ENCODE data around the gene SLC13A3.

DNA sequence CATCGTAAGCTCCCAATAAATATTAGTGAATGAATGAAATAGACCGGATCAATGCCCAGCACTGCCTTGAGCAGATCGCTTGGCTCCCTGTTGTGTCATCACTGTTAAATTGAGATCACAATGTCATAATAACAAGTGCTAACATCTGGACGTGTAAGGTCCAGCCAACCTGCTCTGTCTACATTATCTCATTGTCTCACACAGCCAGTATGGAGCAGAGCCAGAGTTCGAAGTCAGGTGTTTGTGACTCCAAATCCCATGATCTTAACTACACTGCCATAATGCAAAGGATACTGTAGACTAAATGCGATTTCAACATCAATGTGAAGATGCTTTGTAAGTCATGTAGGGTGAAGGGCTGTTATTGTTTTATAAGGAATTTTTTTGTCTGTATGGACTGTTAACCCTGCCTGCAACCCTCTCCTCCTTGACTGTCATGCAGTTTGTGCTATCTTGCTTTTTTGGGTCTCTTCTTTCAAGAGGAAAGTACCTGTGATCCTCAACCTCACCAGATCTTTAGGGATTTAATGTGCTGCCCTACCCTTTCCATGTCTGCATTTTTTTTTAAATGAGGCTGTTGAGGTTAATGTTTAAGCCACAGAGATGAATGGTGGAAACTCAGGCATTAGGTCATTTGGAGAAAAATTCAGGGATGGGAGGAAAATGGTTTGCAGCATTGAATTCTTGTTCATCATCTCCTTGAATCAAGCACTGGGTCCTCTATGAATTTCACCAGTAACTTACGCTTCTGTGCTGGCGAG lies 51.9 kb downstream of the SLC13A3 start:
- TF ChIP-seq, protein P1, sequence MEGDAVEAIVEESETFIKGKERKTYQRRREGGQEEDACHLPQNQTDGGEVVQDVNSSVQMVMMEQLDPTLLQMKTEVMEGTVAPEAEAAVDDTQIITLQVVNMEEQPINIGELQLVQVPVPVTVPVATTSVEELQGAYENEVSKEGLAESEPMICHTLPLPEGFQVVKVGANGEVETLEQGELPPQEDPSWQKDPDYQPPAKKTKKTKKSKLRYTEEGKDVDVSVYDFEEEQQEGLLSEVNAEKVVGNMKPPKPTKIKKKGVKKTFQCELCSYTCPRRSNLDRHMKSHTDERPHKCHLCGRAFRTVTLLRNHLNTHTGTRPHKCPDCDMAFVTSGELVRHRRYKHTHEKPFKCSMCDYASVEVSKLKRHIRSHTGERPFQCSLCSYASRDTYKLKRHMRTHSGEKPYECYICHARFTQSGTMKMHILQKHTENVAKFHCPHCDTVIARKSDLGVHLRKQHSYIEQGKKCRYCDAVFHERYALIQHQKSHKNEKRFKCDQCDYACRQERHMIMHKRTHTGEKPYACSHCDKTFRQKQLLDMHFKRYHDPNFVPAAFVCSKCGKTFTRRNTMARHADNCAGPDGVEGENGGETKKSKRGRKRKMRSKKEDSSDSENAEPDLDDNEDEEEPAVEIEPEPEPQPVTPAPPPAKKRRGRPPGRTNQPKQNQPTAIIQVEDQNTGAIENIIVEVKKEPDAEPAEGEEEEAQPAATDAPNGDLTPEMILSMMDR (IDR thresholded peaks at IDR 0.05): no peak
- TF ChIP-seq POLR2A (IDR thresholded peaks at IDR 0.05): no peak
